Measurements from ENCODE around the gene RTL1. TPM values are rescaled to one million over a fixed set of nuclear protein-coding genes. Genes with fewer than 3 reads are reported as not detected.

The RTL1 gene
- total RNA-seq, 1 donor from 2014 or later: not detected

DNA sequence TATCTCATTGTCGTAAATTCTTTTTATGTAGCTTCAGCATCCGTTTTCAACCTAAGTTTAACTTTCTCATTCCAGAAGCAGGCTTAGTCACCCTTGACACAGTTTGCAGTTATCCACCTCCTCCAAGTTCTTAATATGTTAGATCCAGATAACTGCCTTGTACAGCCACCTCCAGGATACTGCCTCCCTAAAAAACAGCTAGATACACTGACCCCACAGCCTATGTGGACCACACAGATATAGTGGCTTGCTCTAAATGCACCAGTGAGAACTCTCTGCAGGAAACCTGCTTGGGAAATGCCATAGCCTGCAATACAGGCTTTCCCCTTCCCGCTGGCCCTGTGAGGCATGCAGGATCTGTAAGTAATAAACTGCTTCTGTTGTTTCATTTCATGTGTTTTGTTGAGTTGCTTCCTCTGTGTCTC lies 11.1 kb upstream of the RTL1 start:
- no peaks in the 10 kb centered on the region for H3K9me3 Mint-ChIP-seq (ENCODE audit: unreplicated experiment)
- no peaks in the 10 kb centered on the region for H3K4me1 Mint-ChIP-seq (ENCODE audit: unreplicated experiment)
- peaks cover 10% of the 10 kb centered on the region for H3K27me3 Mint-ChIP-seq (ENCODE audit: unreplicated experiment)
- no peak for TF ChIP-seq CTCF (IDR thresholded peaks at IDR 0.05)
- DNase-seq (ENCODE audit: extremely low spot score, unreplicated experiment): no peak
- H3K36me3 Mint-ChIP-seq (ENCODE audit: unreplicated experiment): no peaks in the 10 kb centered on the region
- H3K4me3 Mint-ChIP-seq (ENCODE audit: unreplicated experiment): no peak overlapping the region
- no peak overlapping the region for H3K27ac Mint-ChIP-seq (ENCODE audit: unreplicated experiment)

GRCh38 chr14:100911665-100912316 lies 8.3 kb upstream of the RTL1 start:
- no peak for TF ChIP-seq CTCF (IDR thresholded peaks at IDR 0.05)
- Mint-ChIP-seq H3K4me1 (ENCODE audit: unreplicated experiment) (no peaks in the 10 kb centered on the region), H3K27me3 (ENCODE audit: unreplicated experiment) (peaks cover 20% of the 10 kb centered on the region), H3K27ac (ENCODE audit: unreplicated experiment) (no peak overlapping the region), H3K36me3 (ENCODE audit: unreplicated experiment) (no peaks in the 10 kb centered on the region), H3K9me3 (ENCODE audit: unreplicated experiment) (no peaks in the 10 kb centered on the region), H3K4me3 (ENCODE audit: unreplicated experiment) (no peak overlapping the region)
- DNase-seq (ENCODE audit: extremely low spot score, unreplicated experiment): no peak

DNA sequence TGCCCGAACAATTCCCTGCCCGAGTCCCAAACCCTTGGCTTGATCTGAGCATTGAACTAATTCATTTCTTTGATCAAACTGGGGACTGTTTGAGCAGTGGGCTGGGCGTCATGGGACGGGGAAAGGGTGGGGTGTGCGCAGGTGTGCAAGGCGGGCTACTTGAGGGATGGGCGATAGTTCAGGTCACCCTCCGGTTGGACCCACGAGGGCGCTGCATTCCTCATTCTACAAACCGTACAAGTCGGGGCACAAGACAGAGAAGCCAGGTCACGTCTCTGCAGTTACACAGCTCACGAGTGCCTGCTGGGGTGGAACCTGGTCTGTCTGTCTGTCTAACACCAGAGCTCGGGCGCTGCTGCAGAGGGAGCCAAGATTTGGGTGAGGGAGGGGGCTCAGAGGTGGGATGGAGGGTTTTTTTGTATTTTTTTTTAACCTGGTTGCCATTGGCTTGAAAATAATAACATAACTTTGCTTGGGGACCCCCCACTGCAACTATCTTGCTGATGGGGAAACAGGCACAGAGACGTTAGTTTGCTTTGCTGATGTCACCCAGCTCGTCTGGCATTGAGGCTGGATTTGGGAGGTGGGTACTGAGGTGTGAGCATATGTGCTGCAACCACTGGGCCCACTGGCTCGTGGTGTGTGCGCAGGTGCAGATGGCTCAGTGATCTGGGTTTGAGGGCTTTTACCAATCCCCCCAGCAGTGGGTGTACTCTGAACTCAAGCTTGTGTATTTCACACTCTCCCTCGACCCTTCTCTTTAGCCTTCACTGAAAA lies 7.6 kb upstream of the RTL1 start:
- no peak for TF ChIP-seq CTCF (IDR thresholded peaks at IDR 0.05)

GRCh38 chr14:100909439-100909838 lies 5.9 kb upstream of the RTL1 start:
- H3K36me3 Mint-ChIP-seq (ENCODE audit: unreplicated experiment): no peaks in the 10 kb centered on the region
- peaks cover 4% of the 10 kb centered on the region for H3K4me1 Mint-ChIP-seq (ENCODE audit: unreplicated experiment)
- H3K9me3 Mint-ChIP-seq (ENCODE audit: unreplicated experiment): no peaks in the 10 kb centered on the region
- H3K27me3 Mint-ChIP-seq (ENCODE audit: unreplicated experiment): peaks cover 39% of the 10 kb centered on the region
- DNase-seq (ENCODE audit: extremely low spot score, unreplicated experiment): no peak
- H3K4me3 Mint-ChIP-seq (ENCODE audit: unreplicated experiment): no peak overlapping the region
- no peak overlapping the region for H3K27ac Mint-ChIP-seq (ENCODE audit: unreplicated experiment)
- no peak for TF ChIP-seq CTCF (IDR thresholded peaks at IDR 0.05)

More for the DNA sequence above, 7.6 kb upstream of the RTL1 start:
- H3K9me3 Mint-ChIP-seq (ENCODE audit: unreplicated experiment): no peaks in the 10 kb centered on the region
- no peak overlapping the region for H3K4me3 Mint-ChIP-seq (ENCODE audit: unreplicated experiment)
- H3K36me3 Mint-ChIP-seq (ENCODE audit: unreplicated experiment): no peaks in the 10 kb centered on the region
- DNase-seq (ENCODE audit: extremely low spot score, unreplicated experiment): no peak
- H3K27me3 Mint-ChIP-seq (ENCODE audit: unreplicated experiment): peaks cover 27% of the 10 kb centered on the region
- H3K4me1 Mint-ChIP-seq (ENCODE audit: unreplicated experiment): no peaks in the 10 kb centered on the region
- H3K27ac Mint-ChIP-seq (ENCODE audit: unreplicated experiment): no peak overlapping the region

GRCh38 chr14:100907240-100907639 lies 3.7 kb upstream of the RTL1 start:
- TF ChIP-seq CTCF (IDR thresholded peaks at IDR 0.05): no peak
- H3K27ac Mint-ChIP-seq (ENCODE audit: unreplicated experiment): no peak overlapping the region
- peaks cover 54% of the 10 kb centered on the region for H3K27me3 Mint-ChIP-seq (ENCODE audit: unreplicated experiment)
- no peaks in the 10 kb centered on the region for H3K36me3 Mint-ChIP-seq (ENCODE audit: unreplicated experiment)
- H3K4me1 Mint-ChIP-seq (ENCODE audit: unreplicated experiment): peaks cover 8% of the 10 kb centered on the region
- no peak overlapping the region for H3K4me3 Mint-ChIP-seq (ENCODE audit: unreplicated experiment)
- no peaks in the 10 kb centered on the region for H3K9me3 Mint-ChIP-seq (ENCODE audit: unreplicated experiment)
- DNase-seq (ENCODE audit: extremely low spot score, unreplicated experiment): no peak
